Measurements from ENCODE around the gene FRYL.

The FRYL gene

DNA sequence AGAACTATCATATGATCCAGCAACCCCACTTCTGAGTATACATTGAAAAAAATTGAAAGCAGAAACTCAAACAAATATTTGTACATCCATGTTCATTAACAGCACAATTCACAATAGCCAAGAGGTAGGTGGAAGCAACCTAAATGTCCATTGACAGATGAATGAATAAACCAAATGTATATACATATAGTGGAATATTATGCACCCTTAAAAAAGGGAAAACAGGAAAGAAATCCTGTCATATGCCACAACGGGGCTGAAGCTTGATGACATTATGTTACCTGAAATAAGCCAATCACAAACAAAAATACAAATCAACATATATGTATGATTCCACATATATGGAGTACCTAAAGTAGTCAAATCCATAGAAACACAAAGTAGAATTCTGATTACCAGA, 222.1 kb downstream of the FRYL start:
- no peak for DNase-seq (ENCODE audit: low read depth, low spot score)

DNA sequence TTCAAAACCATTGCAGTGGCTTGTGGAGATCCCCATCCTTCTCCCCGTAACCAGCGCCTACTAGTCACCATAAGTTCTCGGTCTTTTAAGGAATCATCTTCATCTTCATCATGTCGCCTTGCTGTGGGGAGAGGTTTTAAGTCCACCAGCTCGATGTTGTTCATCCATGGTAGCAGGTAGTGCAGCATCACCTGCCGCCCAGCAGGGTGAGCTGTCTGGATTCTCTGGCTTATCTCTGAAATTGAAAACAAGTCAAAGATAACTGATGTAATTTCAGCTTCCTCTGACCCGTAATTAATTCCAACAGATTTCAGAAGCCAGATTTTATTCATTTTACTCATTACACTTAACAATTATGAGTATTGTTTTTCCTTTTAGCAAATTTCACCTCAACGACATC, 222.6 kb downstream of the FRYL start:
- no peak for DNase-seq (ENCODE audit: low read depth, low spot score)

DNA sequence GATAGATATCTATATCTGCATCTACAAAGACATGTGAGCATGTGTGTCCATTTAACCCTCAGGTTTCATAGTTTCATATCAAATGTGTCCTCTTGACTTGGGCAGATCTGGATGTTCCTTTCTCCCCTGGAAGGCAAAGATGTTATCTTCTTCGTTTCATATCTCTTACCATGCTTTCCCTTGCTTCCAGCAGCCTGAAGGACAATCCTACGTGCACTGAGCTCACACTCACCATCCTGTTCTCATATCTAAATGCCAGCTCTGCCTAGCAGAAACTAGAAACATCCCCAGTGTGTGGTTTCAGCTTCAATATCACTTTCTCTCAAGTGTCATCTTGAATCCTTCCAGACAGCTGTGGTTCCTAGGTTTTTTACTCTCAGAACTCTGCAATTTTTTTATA, 223.8 kb downstream of the FRYL start:
- no peak for DNase-seq (ENCODE audit: low read depth, low spot score)

DNA sequence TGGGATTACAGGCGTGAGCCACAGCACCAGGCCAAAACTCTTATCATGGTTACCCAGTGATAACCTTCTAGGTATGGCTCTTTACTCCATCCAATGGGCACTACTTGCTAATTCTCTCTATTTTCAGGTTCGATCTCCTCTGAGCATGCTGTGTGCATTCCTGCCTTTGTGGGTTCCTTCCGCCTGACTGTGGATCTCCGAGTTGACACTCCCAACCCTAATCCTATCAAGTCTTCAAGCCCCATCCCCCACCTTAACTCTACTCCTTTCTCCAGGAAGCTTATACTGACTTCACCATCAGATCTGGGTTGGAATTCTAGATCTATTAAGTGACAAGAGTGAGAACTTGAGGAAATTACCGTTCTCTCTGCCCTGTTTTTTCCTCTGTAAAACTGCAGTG, 225.5 kb downstream of the FRYL start:
- no peak for DNase-seq (ENCODE audit: low read depth, low spot score)

DNA sequence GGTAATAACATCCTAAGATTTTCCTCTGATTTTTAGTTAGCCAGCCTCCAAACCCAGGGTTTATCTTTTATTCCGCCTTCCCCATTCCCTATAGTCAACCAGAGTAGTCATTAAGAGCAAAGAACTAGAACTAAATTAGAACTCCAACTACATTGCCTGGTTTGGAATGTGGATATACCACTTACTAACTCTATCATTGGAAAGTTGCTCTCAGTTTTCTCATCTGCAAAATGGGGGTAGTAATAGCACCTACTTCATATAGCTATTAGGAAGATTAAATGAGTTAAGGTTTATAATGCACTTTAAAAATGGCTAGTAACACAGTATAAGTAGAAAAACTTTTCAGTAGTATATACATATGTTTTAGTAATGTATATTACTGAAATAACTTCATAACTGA, 226.4 kb downstream of the FRYL start:
- no peak for DNase-seq (ENCODE audit: low read depth, low spot score)

DNA sequence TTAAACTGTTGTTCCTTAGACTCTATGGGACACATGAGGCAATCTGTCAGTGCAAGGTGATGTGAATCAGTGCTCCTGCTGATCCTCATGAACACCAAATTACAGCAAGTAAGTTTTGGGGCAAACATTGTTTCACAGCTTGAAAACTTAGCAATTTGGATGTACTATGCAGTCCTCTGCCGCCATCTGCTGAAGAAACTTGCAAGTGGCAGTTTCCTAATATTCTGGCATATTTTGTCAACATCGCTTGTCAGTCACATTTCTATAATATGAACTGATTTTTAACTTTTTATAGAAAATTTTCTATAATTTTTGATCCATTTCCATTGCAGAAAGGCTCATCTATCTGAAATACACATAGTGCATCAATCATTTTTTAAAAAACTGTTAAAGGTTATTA, 233.7 kb downstream of the FRYL start:
- DNase-seq (ENCODE audit: low read depth, low spot score), result no peak

DNA sequence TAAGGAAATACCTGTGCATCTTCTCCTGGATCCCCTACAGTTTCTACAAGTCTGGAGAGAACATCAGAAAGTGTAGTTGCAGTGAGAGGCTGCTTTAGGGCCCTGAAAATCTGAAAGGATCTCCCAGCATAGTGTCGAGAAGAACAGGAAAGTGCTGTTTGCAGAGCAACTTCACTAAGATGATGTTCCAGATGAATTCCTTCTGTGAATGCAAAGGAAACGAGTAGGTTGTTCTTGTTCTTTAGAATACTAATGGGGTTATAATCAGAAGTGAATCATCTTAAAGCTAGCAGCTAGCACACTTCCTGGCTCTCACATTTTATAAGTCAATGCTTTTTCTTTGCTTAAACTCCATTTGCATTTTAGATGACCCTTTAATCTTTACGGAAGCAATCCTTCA, 236.3 kb downstream of the FRYL start:
- DNase-seq (ENCODE audit: low read depth, low spot score), result no peak

DNA sequence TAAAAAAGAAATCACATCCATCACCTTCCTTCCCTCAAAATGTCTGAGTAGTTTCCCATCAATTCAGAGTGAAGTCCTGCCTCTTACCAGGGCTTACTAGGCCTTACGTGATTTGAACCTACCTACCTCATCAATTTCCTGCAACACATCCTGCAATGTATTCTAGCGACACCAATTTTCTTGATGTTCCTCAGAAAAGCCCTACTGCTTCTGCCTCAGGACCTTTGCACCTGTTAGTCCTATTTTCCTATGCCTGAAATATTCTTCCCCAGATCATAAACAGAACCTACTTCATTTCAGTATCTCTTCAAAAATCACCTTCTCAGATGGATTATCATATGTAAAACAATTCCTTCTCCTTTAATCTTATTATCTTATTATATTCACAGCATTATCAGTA, 237.2 kb downstream of the FRYL start:
- DNase-seq (ENCODE audit: low read depth, low spot score), result no peak

DNA sequence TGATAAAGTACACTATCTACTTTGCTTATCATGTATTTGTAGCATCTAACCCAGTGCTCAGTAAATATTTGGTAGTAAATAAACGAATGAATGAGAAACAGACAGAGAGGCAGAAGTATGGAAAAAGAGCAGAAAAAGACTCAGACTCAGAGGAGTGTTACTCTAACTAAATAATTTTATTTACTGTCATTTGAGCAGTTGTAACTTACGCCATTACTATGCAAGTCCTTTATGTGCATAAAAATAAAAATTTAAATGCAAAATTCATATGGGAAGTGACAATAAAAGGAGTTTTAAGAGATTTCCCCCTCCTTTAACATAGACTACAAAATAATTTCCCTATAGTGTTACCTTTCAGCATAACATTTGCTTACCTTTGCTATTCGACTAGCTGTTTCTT, 240.5 kb downstream of the FRYL start:
- no peak for DNase-seq (ENCODE audit: low read depth, low spot score)

DNA sequence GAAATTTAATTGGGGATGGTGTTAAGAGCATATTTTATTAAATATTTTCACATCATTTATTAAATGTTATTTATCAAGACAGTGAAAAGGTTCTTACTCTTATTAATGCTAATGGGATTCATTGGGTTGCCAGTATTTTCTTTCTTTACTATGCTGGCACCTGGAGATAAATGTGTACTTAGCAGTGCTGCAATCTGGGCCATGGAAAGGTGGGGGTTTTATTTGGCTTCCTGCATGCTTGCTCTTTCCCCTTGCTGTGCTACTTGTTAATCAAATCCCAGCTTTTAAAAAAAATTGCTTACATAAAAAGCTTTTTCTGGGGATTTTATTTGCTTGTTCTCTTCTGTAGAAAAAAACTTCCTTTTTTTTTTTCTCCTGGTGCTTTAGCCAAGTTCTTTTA, 241.7 kb downstream of the FRYL start:
- DNase-seq (ENCODE audit: low read depth, low spot score), result no peak

DNA sequence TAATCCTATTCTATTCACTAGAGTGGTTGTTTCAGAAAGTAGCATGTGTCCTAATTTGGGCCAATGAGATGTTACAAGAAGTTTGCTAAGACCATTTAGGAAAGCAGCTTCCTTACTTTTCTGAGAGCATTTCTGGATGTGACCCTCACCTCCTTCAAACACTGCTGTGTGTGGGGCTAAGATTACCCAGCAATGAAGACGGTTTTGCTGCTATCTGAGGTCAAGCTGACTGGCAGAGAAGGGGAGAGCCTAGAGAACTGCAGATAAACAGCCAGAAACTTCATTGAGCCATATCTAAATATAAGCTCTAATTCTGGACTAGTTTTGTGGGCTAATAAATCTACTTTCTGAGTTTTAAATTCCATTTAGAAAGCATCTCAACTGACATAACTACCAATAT, 253.7 kb downstream of the FRYL start:
- no peak for DNase-seq (ENCODE audit: low read depth, low spot score)

DNA sequence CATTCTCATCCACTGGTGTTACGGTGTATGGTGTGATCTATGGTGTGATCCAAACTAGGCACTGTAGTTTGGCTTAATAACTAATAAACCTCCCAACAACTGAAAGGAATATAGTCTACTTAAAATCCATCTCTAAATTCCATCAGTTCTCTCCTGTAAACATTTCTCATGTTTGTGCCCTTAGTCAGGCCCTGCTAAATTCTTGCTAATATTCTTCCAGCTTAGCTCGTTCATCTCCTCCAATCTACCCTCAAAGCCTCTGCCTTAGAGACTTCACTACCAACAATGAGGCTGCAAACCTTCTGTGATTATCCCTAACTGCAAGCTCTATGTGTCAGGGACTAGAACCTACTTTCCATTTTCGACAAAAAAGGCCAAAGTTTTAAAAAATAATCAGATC, 261.9 kb downstream of the FRYL start:
- DNase-seq (ENCODE audit: low read depth, low spot score), result no peak

DNA sequence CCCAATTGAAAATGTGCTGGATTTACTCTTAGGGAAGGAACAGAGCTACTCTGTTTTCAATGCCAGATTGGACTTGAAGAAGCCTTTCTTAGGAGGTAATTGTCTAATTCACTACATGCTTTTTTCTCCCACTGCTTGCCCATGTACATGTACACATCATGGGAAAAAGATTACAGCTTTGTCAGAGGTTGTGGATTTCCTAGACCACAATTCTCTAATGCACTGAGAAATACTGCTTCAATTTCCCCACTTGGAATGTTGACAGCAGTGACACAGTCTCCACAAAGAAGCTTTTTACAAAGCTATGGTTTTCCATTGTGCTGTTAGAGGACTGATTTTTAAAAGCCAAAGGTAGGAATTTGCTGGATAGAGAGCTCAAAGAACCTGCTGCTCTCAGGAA, 270.5 kb downstream of the FRYL start:
- no peak for DNase-seq (ENCODE audit: low read depth, low spot score)

DNA sequence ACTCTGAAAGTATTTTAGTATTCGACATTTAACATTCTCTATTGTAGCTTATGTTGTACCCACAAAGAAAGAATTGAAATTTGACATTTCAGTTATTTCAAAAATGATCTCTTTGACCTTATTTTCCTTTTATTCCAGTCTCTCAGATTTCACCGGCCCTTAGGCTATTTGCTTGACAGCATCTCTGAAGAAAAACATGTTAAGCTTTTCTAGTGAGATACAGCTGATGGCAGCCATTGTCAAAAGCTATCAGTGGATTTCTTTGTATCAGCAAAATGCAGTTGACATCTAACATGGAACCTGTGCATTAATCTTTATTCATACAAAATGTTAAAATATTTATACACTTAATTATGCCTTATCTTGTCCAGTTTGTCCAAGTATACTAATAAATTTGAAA, 273.4 kb downstream of the FRYL start:
- no peak for DNase-seq (ENCODE audit: low read depth, low spot score)

DNA sequence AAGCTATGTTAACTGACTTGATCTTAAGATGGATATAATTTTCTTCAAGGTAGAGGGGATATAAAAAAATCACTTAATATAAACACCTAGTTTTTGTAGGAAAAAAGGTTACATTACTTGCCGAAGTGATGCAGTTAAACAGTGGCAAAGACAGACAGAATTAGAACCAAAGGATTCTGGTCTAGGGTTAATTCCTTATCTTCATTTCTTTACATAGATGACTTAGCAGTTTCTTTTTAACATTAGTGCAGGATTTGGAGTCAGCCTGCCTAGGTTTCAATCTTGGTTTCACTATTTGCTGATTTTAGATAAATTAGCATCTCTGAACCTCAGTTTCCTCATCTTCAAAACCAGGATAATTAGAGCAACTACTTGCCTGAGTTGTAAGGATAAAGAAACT, 275.7 kb downstream of the FRYL start:
- DNase-seq (ENCODE audit: low read depth, low spot score), result no peak

DNA sequence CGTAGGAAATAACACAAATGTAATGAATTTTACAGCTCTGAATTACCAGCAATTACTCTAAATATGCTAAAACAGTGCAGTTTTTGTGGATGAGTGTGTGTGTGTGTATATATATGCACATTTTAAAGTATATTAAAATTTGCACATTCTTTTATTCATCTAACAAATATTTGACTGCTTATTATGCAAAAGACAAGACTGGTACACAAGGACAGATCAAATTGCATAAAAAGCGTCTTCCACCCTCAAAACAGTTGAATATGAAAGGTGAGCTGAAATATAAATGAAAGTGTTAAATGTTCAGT, 276.1 kb downstream of the FRYL start:
- no peak for DNase-seq (ENCODE audit: low read depth, low spot score)

DNA sequence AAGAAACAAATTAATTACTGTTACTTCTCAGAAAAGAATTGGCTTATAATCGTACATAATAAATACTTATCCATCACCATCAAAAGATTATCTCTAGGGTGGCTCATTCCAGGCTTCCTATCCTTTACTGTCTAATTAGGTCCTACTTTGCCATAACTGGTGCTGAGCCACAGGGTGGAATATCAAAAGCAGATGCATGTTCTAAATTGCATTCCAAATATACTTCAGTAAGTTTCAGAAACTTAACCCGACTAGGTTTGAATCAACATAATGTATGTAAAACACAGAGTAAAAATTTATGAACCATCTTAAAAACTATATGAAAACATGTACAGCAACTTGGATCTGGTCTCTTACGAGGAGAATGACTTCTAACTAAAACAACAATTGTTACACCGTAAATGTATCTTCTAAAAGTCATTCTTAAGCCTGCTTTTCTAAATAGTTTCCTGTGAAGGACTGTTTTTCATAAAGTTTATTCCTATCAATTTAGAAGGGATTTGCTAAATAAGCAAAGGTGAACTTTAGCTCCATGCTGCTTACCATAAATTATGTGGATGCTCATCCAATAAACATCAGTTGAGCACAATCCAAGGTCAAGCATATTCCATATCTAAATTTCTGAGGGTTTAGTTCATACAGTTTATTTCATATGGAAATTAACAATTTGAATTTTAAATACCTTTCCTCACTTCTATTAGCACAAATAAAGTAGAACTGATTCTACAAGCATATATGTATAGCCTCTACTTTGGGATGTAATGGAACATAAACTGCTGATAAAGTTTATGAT, 276.6 kb downstream of the FRYL start:
- DNase-seq (ENCODE audit: low read depth, low spot score), result no peak

DNA sequence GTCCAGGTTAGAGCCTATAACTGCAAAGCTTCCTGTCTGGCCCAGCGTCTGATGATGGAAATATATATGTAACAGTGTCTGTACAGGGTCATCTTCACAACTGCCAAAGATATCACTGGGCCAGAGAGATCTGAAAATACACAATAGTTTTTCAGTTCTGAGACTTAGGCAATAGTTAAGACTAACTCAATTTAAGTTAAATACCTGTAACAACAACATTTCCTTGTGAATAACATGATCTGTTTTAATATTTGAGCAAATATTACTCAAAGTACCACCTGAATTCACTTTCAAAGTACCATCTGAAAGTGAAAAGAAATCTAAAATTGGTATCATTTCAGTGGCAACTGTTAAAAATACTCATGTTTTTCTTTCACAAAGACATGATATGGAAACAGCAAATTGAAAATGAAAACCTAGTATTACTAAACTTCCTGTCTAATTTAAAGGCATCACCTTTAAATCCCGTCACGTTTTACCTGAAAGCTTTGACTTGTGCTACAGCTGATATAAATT, 280.5 kb downstream of the FRYL start:
- DNase-seq (ENCODE audit: low read depth, low spot score), result no peak

DNA sequence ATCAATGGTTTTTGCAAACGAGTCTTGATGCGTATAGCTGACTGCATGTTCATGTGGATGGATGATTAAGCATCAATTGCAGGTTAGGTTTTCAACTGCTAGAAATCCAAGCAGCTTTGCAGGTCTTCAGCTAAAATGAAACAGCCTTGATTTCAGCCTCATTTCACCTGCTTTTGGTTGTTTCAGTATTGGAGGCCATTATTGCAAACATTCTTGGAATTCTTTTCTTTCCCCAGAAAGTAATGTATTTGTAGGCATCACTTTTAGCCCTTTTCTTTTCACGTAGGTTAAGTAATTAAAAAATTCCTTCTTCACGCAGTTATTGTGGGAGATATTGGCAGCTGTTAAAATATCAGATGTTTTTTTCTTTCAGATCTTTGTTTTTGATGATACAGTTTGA, 281.2 kb downstream of the FRYL start:
- no peak for DNase-seq (ENCODE audit: low read depth, low spot score)

DNA sequence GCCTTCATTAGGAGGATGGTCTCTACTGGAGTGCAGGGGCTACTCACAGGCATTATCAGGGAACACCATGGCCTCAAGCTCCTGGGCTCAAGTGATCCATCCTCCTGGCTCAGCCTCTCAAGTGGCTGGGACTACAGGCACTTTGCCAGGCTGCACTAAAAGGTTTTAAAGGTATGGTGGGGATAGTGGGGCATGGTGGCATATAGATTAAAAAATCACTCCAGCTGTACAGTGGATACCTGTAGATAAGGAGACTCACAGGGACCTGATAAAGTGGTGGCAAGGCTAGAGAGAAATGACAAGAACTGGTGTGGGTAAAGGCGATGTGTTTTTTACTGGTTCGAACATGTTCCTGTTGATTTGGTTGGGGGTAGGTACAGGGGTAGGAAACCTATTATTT, 284.1 kb downstream of the FRYL start:
- DNase-seq (ENCODE audit: low read depth, low spot score), result no peak

DNA sequence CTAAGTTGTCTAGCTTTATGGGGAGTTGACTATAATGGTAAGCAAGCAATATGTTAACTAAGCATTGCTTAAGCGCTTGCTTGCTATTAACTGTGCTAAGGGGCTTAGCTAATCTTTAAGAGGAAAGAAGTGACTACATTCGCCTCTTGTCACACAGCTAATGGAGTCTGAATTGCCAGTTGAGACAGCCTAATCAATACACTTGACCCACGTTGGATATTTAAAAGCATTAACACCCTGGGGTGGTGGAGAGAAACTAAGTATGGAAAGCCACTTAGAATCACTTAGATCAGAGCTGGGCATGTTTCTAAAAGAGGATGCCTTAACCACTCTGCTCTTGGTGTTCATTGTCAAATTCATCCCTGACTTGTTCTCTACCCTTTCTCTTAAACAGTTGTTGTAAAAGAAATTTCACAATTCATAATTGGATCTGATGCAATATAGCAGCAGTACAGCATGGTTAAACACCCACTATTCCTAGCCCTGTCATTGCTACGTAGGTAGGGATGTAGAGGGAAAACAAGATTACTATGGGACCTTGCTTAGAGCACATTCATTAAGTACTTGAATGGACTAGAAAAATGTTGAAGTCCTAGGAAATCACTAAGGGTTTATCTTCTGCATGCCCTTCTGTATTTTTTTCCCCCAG, 286.5 kb downstream of the FRYL start:
- DNase-seq (ENCODE audit: low read depth, low spot score), result no peak

DNA sequence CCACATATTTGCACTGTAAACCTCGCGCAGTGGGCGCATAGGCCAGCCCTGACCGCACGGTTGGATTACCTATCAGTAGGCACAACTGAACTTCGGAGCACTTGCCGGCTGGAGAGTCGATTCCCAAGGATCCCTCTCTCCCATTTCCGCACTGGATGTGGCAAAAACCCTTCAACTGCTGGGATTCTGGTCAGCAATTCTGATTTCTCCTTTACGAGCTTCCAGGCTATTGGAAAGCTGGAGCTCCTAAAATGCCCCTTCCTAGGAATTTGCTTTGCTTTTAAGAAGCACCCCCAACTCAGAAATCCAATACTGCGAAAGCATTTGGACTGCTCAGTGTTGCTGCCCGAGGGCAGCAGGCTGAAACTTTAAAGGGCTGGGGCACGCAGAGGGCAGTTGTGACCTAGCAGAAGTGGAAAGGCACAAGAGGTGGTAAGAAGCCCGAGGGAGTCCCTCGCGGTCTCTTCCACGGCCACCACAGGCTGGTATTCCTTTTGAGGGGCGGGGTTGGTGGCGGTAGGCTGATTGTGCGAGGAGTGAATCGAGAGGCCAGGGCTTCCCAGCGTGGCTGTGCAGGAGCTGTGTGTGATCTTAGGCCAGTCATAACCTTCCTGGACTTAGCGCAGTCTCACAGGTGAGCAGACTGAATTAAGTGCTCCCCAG, 288.4 kb downstream of the FRYL start:
- DNase-seq (ENCODE audit: low read depth, low spot score), result no peak

Data from activated CD4-positive, CD25-positive, alpha-beta regulatory T cell treated with anti-CD3 and anti-CD28 coated beads, Interleukin-2, amount 50 U/mL, for 16 hours (primary cell).